ENCODE data around the gene IL17C. TPM values are rescaled to one million over a fixed set of nuclear protein-coding genes. Genes with fewer than 3 reads are reported as not detected.

Gene IL17C
- total RNA-seq, 2 donors from 2014 or later: not detected

DNA sequence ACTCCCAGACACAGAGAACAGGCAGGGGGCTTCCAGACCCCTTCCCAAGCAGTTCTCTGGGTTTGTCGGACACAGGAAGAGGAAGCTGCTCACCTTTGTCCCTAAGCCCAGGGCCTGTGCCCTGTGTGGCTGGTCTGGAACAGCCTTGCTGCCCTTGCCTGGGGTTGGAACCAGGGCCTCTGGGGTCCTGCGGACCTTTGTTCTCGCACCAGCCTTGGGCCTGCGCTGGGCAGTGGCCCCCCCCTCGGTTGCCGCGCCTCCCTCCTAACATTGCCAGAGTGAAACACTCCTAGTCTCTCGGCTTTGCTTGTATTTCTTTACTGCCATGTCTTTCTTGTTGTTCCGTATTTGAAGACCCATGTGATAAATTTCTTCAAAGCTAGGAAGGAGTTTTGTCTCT is 8.5 kb upstream of the IL17C start:
- WGBS, 2 experiments (ENCODE audit: insufficient coverage in 1 of 2, insufficient read length in 1 of 2): 85 to 89% methylated on average over 9 of the region's 9 CpGs
- Histone ChIP-seq H3K36me3 (ENCODE audit: control insufficient read depth, insufficient read depth, low read length) (peaks cover 51% of the 10 kb centered on the region), H3K4me1 (ENCODE audit: control insufficient read depth, insufficient read depth, low read length) (peaks cover 6% of the 10 kb centered on the region), H3K9me3 (ENCODE audit: control insufficient read depth, low read length) (no peaks in the 10 kb centered on the region), H3K4me3 (ENCODE audit: low read length) (no peak overlapping the region), H3K27ac (ENCODE audit: low read depth, low read length) (no peak overlapping the region), H3K27me3 (ENCODE audit: control insufficient read depth, insufficient read depth, low read length, poor library complexity, severe bottlenecking) (peaks cover under 1% of the 10 kb centered on the region), H3K9ac (ENCODE audit: extremely low read depth, low read length, poor library complexity, severe bottlenecking) (no peak overlapping the region)
- no peaks in the 10 kb centered on the region for H3K4me1 Mint-ChIP-seq
- DNase-seq: no peak
- no peak for TF ChIP-seq CTCF (conservative IDR thresholded peaks at IDR 0.05)
- H3K27me3 Mint-ChIP-seq (ENCODE audit: insufficient read depth): no peaks in the 10 kb centered on the region
- no peak overlapping the region for H3K27ac Mint-ChIP-seq
- no peak overlapping the region for H3K4me3 Mint-ChIP-seq
- H3K9me3 Mint-ChIP-seq: no peaks in the 10 kb centered on the region
- peaks cover 50% of the 10 kb centered on the region for H3K36me3 Mint-ChIP-seq (ENCODE audit: low read depth)

DNA sequence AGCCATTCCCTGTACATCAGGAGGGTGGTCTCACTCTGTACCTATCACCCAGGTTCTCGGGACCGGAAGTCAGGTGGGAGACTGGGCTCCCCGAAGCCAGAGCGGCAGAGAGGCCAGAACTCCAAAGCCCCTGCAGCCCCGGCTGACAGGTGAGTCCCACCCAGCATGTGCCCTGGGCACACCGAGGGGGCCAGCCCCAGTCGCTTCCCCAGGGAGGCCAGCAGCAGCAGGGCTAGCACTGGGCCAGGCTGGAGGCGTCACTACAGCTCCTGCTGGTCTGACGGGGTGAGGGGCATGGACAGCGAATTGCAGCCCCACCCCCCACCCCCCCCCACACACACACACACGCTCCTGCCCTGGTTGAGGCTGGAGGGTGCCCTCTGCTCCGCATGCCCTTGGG is 7.9 kb upstream of the IL17C start:
- 96 to 100% methylated on average over 1 to 8 of the region's 12 CpGs for WGBS, 2 experiments (ENCODE audit: insufficient coverage in 1 of 2, insufficient read length in 1 of 2)
- peaks cover 3% of the 10 kb centered on the region for H3K27me3 Mint-ChIP-seq (ENCODE audit: insufficient read depth)
- H3K27ac Mint-ChIP-seq: no peak overlapping the region
- TF ChIP-seq CTCF (conservative IDR thresholded peaks at IDR 0.05): no peak
- H3K36me3 ChIP-seq (ENCODE audit: control insufficient read depth, insufficient read depth, low read length): peaks cover 46% of the 10 kb centered on the region
- no peak overlapping the region for H3K9ac ChIP-seq (ENCODE audit: extremely low read depth, low read length, poor library complexity, severe bottlenecking)
- H3K9me3 Mint-ChIP-seq: no peaks in the 10 kb centered on the region
- H3K4me3 Mint-ChIP-seq: no peak overlapping the region
- DNase-seq: no peak
- H3K4me1 ChIP-seq (ENCODE audit: control insufficient read depth, insufficient read depth, low read length): peaks cover under 1% of the 10 kb centered on the region
- H3K27me3 ChIP-seq (ENCODE audit: control insufficient read depth, insufficient read depth, low read length, poor library complexity, severe bottlenecking): peaks cover 7% of the 10 kb centered on the region
- no peaks in the 10 kb centered on the region for H3K4me1 Mint-ChIP-seq
- no peaks in the 10 kb centered on the region for H3K9me3 ChIP-seq (ENCODE audit: control insufficient read depth, low read length)
- peaks cover 48% of the 10 kb centered on the region for H3K36me3 Mint-ChIP-seq (ENCODE audit: low read depth)
- H3K27ac ChIP-seq (ENCODE audit: low read depth, low read length): no peak overlapping the region
- H3K4me3 ChIP-seq (ENCODE audit: low read length): no peak overlapping the region

- peaks cover 46% of the 10 kb centered on the region for H3K36me3 Mint-ChIP-seq (ENCODE audit: low read depth)
- H3K4me3 Mint-ChIP-seq: no peak overlapping the region
Measured at GRCh38 chr16:88630941-88631340, 7.4 kb upstream of the IL17C start.

More at GRCh38 chr16:88630941-88631340, 7.4 kb upstream of the IL17C start:
- Mint-ChIP-seq H3K4me1 (no peaks in the 10 kb centered on the region), H3K9me3 (no peaks in the 10 kb centered on the region), H3K27me3 (ENCODE audit: insufficient read depth) (peaks cover 5% of the 10 kb centered on the region), H3K27ac (no peak overlapping the region)
- Histone ChIP-seq H3K4me1 (ENCODE audit: control insufficient read depth, insufficient read depth, low read length) (no peaks in the 10 kb centered on the region), H3K9ac (ENCODE audit: extremely low read depth, low read length, poor library complexity, severe bottlenecking) (no peak overlapping the region), H3K27me3 (ENCODE audit: control insufficient read depth, insufficient read depth, low read length, poor library complexity, severe bottlenecking) (peaks cover 12% of the 10 kb centered on the region), H3K27ac (ENCODE audit: low read depth, low read length) (no peak overlapping the region), H3K4me3 (ENCODE audit: low read length) (no peak overlapping the region), H3K36me3 (ENCODE audit: control insufficient read depth, insufficient read depth, low read length) (peaks cover 43% of the 10 kb centered on the region), H3K9me3 (ENCODE audit: control insufficient read depth, low read length) (no peaks in the 10 kb centered on the region)
- TF ChIP-seq CTCF (conservative IDR thresholded peaks at IDR 0.05): no peak
- DNase-seq: no peak
- 94 to 96% methylated on average over 22 to 23 of the region's 23 CpGs for WGBS, 2 experiments (ENCODE audit: insufficient coverage in 1 of 2, insufficient read length in 1 of 2)
